ENCODE measurements around the gene CD80.

GRCh38 chr3:119575507-119575906 is 16.1 kb upstream of the CD80 start:
- TF ChIP-seq CTCF (IDR thresholded peaks at IDR 0.05) (no peak), POLR2A (IDR thresholded peaks at IDR 0.05) (no peak), EP300 (IDR thresholded peaks at IDR 0.05) (no peak), POLR2AphosphoS5 (IDR thresholded peaks at IDR 0.05) (no peak)
